Cerebellar nuclear complex (tissue), 1 donor: Measurements from ENCODE around the gene HOXB7.

Experiments used
- DNase-seq, 2 experiments: peaks; one replicate each; lab custom pipeline; 2025; lab: John Stamatoyannopoulos, UW

The HOXB7 gene

DNA sequence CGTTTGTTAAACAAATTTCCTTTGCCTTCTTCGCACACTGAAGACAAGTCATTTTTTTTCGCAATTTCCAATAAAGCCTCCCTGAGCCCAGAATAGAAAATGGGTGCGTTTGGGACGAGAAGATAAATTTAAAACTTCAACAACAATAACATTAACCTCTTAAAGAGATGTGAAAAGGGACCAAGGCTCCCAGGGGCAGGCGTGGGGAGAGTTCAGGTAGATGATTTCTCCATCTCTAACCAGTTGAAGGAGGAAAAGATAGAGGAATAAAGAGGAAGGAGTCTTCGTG, 31.4 kb downstream of the HOXB7 start:
- DNase-seq: no peak

- DNase-seq: no peak
Observed at GRCh38 chr17:48578616-48579470, 32.0 kb downstream of the HOXB7 start.

GRCh38 chr17:48577946-48578615, 32.7 kb downstream of the HOXB7 start, which contains the start of gene HOXB4:
TSS of gene HOXB4 (minus strand) at chr17:48578350. CDS start at chr17:48578319, 31 bp downstream.
- DNase-seq: no peak

DNA sequence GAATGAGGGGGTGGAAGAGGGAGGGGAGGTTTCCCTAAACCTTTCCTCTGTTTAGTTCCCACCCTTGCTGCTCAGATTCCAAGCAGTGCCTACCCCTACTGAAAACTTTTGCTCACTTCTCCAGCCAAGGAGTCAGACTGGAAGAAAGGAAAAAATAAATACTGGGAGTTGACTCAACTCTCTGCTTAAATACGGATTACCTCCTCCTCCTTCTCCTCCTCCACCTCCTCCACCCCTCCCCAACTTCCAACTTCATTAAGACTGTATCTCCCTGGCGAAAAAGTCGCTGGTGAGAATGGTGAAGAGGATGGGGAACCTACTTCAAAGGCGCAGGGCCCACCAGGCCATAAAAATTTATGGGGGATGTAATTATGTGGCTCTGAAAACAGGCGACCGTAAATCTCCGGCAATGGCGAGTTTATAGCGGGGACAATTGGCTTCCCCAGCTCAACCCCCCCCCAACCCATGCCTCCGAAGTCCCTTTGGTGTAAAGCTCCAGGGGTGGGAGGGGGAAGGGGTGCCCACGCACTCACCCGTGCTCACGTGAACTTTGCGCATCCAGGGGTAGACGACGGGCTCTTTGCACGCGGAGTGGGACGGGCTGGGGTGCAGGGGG, 33.4 kb downstream of the HOXB7 start:
- no peak for DNase-seq

- DNase-seq: no peak
Observed at GRCh38 chr17:48576479-48577309, 34.1 kb downstream of the HOXB7 start.

DNA sequence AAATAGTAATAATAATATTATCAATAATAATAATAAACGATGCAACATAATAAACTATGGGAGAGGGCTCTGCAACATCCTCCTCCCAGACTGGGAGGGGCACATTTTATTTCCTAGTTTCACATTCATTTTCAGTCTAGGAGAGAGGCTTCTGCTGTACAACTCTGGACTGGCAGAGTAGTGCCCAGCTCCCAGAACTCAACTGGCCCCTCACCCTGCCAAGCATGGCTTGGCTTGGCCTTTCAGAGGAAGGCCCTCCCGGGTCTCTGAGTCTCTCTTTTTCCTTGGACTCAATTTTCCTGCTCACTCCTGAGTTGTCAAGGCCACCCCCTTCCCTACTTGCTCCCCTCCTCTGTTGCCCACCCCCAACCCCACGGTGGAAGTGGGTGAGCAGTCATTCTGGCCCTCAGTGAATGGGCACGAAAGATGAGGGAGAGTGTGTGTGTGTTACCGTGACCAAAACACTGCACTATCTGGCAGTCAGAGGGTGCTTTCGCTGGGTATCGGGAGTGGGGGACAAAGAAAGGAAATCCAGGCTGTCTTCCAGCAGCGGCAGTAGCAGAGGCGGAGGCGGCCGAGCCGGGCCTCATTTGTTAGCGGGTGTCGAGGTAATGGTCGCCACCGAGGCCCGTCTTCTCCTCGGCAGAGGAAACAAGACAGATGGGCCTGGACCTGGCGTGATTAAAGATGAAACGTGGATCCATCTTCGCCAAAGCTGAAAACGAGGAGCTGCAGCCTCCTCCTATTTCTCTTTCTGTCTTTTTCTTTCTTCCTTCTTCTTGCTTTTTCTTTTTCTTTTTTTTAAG, 34.9 kb downstream of the HOXB7 start:
- DNase-seq: no peak

DNA sequence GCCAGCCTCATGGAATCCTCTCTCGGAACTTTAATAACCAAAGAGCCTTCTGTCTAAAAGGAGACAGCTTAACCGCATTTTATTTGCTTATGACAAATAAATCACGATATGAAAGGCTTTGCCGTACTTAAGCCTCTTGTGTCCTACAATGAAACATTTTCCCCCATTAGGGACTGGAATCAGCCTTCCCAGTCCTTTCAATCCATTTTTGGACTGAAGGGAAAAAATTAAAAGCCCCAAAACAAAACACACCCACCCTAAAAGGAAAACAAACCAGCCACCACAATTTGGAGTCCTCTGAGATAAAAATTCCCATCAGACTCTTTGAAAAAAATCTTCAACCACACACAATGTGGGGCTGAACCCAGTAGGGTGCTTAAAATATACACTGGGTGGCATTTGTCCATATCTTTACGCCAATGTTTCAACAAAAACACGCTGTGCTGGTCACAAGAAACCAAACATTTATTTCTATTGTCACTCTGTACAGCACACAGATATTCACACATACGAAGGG, 35.7 kb downstream of the HOXB7 start:
- DNase-seq: no peak

GRCh38 chr17:48574505-48575065, 36.2 kb downstream of the HOXB7 start:
- no peak for DNase-seq

DNA sequence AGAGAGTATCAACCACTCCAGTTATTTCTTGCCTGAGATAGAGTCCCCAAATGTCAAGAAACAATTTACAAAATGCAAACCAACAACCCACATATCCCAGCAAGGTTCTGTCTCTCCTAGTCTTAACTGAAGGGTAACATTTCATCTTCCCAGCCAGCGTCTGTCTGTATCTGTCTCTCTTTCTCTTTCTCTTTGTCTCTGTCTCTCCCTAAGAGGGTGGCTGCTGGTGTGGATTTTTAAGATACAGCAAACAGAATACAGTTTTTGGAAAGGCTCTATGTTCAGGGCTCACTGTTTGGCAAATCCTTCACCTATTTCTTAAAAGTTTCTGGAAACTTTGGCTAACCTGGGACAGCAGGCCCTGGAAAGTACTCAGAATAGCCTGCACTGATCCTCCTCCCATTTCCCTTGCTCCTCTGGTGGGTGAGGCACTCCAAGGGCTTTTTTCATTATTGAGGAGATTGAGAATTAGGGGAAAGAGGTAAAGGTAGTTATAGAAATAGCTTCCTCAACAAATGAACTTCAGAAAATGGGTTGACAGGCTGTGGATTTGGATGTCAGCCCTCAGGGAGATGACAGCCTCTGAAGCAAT, 38.9 kb downstream of the HOXB7 start:
- no peak for DNase-seq

DNA sequence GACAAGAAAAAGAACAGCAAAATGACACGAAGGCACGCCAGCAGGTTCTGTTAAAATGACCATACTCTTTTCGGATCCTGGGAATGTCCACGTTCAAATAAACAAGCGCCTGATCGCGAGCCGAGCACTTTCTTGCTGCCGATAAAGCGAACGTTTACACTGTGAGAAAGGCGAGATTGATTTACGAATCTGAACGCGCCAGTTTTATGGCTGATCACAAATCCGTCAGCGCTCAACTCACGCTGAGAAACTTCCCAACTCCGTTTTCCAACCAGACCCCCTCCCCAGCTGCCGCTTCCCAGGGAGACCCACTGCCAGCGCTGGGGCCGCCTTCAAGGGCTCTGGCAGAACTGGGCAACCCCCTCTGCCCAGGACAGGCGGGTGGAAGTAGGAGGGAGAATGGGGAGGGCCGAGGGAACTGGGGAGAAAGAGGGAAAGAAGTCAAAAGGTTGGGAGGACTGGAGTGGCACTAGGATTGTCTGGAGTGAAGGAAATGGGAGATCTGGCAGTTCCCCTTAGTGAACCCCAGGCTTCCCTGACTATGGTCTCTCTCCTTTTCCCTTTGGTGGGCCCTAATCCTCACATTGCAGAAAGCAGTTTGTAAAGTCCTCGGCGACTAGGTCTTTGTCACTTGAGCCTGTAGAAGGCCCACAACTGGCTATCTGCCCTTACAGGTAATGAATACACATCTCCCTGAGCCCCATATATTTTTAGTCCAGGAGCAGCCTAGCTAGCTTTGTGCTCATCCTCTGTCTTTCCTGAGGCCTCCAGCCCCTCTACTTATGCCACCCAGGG, 39.6 kb downstream of the HOXB7 start:
- no peak for DNase-seq

DNA sequence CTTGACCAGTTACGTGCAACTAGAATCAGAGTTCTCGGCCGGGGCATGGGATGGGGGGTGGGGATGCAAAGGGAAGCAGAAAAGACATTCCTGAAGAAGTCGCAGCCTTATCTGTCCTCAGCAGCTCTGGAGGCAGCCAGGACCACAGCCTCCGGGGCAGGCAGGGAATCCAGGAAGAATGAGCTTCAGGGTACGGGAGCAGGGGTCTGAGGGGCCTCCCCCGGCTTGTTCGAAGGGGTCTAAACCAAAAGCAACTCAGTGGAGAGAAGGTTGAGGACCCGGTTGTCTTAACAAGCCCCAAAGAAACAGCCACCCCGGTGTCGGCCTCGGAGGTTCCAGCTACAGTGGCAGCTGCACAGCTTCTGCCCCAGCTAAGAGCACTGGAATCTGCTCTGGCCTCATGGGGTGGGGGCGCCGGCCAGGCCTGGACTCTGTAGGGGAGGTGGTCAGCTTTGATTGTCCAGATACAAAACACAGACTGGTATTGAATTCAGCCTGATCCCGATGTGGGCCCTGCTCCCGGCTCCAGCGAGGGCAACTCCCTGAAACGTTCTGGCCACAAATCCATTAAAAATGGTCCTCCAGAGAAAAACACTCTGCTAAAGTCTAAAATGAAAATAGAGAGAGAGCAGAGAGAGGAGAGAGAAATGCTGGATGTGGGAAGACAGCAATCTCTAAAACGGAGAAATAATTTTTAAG, 40.3 kb downstream of the HOXB7 start:
- DNase-seq: no peak

DNA sequence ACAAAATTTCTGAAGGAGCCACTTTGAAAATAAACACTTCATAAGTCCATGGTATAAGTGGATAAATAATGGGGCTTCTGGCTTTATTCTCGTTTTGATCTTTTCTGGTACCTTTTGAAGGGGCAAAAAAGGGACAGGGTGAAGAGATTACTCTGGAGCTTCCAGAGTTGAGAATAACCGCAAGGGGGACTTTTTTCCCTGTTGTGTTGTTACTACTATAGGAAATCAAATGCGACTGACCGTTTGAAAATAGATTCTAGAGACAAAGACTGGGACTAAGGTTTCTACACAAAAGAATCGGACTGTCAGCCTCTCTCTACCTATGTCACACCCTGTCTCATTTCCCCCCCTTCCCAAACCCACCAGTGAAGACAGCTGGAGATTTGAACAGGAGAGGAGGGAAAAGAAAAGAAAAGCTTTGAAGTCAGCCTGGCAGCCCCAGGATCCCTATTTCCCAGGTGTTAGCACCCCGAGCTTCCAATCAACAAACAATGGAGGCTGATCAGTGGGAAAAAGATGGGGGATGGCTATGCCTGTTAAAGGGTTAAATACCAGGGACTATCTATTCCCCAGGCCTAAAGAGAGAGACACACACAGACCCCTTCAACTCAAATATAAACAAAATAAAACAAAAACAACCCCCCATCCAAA, 41.0 kb downstream of the HOXB7 start:
- no peak for DNase-seq

- DNase-seq: no peak
Observed at GRCh38 chr17:48569240-48569582, 41.6 kb downstream of the HOXB7 start.

DNA sequence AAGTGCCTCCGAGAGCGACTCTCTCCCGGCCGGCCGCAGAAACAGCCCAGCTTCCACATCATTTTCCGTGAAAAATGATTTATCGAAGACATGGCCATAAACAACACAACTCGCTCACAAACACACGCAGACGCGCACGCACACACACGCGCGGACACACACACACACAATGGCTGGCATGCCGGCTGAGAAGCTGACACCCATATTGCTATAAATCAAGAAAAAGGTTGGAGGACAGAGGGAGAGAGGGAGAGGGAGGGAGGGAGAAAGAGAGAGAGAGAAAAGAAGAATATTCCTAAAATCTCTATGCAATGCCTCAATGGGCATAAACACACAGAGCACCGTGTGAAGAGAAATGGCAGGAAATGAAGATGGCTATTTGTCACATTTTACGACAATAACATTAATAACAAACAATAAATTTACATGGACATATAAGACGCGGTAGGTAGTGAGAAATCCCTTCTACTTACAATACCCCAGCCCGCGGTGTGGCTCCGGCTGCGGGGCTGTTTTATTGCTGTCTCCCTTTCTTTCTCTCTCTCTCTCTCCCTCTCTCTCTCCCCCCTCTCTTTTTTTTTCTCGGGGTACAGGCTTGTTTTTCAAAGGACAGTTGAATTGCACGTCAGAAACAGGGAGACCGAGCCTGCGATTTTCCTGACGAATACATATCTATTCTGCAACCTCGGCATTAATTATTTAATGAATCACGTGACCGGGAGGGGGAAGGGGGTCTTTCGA, 42.1 kb downstream of the HOXB7 start:
- DNase-seq: no peak

GRCh38 chr17:48567646-48568354, 43.0 kb downstream of the HOXB7 start:
- DNase-seq: no peak

GRCh38 chr17:48567209-48567608, 43.6 kb downstream of the HOXB7 start:
- no peak for DNase-seq

DNA sequence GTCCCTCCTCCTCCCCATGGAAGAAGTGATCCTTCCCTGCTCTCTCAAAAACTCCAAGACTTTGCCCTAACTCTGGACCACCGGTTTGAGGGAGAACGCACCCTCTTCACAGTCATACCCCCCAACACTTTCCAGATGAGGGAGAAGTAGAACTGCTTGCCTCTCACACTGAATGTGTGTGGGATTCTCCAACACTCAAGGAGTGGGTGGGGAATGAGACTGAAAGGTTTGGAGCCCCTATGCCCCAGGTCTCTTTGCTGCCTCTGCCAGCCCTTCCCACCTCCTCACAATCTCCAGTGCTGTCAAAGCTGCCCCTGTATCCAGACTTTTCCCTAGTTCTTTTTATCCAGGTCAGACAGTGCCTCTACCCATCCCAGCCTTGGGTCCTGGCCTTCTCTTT, 44.1 kb downstream of the HOXB7 start:
- no peak for DNase-seq
